ENCODE measurements around the gene GUCY1A1. TPM values are rescaled to one million over a fixed set of nuclear protein-coding genes. Genes with fewer than 3 reads are reported as not detected.

GUCY1A1 gene
- total RNA-seq, 1 experiment from 2014 or later: 0.20 TPM

DNA sequence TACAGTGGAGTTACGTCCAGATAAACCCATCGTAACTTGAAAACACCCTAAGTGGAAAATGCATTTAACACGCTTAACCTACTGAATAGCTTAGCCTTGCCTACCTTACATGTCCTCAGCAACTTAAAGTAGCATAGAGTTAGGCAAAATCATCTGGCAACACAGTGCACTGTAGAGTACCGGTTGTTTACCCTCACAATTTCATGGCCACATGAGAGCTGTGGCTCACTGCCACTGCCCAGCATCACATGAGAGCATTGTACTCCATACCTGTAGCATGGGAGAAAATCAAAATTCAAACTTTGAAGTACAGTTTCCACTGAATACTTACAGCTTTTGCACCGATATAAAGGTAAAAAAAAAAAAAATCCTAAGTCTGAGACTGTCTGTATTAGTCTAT, 40.6 kb downstream of the GUCY1A1 start:
- Mint-ChIP-seq H3K27me3 (ENCODE audit: low read depth) (no peaks in the 10 kb centered on the region), H3K27ac (no peak overlapping the region), H3K36me3 (no peaks in the 10 kb centered on the region), H3K4me1 (peaks cover 9% of the 10 kb centered on the region), H3K9me3 (no peaks in the 10 kb centered on the region), H3K4me3 (no peak overlapping the region)
- ChIA-PET POLR2A (no interaction called here), CTCF (interaction anchor here (0.6 kb wide), 1 partner anchor 31 kb away, joined by 3 read pairs; no protein-coding TSS in a partner anchor)
- DNase-seq (ENCODE audit: low spot score) (no peak), ATAC-seq (no peak)
- TF ChIP-seq RORB (CRISPR knock-in tag; IDR thresholded peaks at IDR 0.05): no peak
- no peak for TF ChIP-seq ZNF121 (CRISPR knock-in tag; IDR thresholded peaks at IDR 0.05)
- TF ChIP-seq, protein P1, sequence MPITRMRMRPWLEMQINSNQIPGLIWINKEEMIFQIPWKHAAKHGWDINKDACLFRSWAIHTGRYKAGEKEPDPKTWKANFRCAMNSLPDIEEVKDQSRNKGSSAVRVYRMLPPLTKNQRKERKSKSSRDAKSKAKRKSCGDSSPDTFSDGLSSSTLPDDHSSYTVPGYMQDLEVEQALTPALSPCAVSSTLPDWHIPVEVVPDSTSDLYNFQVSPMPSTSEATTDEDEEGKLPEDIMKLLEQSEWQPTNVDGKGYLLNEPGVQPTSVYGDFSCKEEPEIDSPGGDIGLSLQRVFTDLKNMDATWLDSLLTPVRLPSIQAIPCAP (CRISPR knock-in tag; IDR thresholded peaks at IDR 0.05): no peak
- TF ChIP-seq CBFB (CRISPR knock-in tag; IDR thresholded peaks at IDR 0.05; ENCODE audit: low read depth): no peak
- TF ChIP-seq, protein P2, sequence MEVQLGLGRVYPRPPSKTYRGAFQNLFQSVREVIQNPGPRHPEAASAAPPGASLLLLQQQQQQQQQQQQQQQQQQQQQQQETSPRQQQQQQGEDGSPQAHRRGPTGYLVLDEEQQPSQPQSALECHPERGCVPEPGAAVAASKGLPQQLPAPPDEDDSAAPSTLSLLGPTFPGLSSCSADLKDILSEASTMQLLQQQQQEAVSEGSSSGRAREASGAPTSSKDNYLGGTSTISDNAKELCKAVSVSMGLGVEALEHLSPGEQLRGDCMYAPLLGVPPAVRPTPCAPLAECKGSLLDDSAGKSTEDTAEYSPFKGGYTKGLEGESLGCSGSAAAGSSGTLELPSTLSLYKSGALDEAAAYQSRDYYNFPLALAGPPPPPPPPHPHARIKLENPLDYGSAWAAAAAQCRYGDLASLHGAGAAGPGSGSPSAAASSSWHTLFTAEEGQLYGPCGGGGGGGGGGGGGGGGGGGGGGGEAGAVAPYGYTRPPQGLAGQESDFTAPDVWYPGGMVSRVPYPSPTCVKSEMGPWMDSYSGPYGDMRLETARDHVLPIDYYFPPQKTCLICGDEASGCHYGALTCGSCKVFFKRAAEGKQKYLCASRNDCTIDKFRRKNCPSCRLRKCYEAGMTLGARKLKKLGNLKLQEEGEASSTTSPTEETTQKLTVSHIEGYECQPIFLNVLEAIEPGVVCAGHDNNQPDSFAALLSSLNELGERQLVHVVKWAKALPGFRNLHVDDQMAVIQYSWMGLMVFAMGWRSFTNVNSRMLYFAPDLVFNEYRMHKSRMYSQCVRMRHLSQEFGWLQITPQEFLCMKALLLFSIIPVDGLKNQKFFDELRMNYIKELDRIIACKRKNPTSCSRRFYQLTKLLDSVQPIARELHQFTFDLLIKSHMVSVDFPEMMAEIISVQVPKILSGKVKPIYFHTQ (CRISPR knock-in tag; IDR thresholded peaks at IDR 0.05): no peak
- TF ChIP-seq, protein P3, sequence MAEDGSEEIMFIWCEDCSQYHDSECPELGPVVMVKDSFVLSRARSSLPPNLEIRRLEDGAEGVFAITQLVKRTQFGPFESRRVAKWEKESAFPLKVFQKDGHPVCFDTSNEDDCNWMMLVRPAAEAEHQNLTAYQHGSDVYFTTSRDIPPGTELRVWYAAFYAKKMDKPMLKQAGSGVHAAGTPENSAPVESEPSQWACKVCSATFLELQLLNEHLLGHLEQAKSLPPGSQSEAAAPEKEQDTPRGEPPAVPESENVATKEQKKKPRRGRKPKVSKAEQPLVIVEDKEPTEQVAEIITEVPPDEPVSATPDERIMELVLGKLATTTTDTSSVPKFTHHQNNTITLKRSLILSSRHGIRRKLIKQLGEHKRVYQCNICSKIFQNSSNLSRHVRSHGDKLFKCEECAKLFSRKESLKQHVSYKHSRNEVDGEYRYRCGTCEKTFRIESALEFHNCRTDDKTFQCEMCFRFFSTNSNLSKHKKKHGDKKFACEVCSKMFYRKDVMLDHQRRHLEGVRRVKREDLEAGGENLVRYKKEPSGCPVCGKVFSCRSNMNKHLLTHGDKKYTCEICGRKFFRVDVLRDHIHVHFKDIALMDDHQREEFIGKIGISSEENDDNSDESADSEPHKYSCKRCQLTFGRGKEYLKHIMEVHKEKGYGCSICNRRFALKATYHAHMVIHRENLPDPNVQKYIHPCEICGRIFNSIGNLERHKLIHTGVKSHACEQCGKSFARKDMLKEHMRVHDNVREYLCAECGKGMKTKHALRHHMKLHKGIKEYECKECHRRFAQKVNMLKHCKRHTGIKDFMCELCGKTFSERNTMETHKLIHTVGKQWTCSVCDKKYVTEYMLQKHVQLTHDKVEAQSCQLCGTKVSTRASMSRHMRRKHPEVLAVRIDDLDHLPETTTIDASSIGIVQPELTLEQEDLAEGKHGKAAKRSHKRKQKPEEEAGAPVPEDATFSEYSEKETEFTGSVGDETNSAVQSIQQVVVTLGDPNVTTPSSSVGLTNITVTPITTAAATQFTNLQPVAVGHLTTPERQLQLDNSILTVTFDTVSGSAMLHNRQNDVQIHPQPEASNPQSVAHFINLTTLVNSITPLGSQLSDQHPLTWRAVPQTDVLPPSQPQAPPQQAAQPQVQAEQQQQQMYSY (CRISPR knock-in tag; IDR thresholded peaks at IDR 0.05): no peak
- TF ChIP-seq NFE2L1 (CRISPR knock-in tag; IDR thresholded peaks at IDR 0.05): no peak
- TF ChIP-seq ZNF423 (CRISPR knock-in tag; IDR thresholded peaks at IDR 0.05): no peak
- TF ChIP-seq, protein P4, sequence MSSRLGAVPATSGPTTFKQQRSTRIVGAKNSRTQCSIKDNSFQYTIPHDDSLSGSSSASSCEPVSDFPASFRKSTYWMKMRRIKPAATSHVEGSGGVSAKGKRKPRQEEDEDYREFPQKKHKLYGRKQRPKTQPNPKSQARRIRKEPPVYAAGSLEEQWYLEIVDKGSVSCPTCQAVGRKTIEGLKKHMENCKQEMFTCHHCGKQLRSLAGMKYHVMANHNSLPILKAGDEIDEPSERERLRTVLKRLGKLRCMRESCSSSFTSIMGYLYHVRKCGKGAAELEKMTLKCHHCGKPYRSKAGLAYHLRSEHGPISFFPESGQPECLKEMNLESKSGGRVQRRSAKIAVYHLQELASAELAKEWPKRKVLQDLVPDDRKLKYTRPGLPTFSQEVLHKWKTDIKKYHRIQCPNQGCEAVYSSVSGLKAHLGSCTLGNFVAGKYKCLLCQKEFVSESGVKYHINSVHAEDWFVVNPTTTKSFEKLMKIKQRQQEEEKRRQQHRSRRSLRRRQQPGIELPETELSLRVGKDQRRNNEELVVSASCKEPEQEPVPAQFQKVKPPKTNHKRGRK (CRISPR knock-in tag; IDR thresholded peaks at IDR 0.05; ENCODE audit: borderline replicate concordance): no peak
- TF ChIP-seq, protein P5, sequence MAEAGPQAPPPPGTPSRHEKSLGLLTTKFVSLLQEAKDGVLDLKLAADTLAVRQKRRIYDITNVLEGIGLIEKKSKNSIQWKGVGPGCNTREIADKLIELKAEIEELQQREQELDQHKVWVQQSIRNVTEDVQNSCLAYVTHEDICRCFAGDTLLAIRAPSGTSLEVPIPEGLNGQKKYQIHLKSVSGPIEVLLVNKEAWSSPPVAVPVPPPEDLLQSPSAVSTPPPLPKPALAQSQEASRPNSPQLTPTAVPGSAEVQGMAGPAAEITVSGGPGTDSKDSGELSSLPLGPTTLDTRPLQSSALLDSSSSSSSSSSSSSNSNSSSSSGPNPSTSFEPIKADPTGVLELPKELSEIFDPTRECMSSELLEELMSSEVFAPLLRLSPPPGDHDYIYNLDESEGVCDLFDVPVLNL (CRISPR knock-in tag; IDR thresholded peaks at IDR 0.05; ENCODE audit: borderline replicate concordance, low read depth): no peak
- TF ChIP-seq, protein P6, sequence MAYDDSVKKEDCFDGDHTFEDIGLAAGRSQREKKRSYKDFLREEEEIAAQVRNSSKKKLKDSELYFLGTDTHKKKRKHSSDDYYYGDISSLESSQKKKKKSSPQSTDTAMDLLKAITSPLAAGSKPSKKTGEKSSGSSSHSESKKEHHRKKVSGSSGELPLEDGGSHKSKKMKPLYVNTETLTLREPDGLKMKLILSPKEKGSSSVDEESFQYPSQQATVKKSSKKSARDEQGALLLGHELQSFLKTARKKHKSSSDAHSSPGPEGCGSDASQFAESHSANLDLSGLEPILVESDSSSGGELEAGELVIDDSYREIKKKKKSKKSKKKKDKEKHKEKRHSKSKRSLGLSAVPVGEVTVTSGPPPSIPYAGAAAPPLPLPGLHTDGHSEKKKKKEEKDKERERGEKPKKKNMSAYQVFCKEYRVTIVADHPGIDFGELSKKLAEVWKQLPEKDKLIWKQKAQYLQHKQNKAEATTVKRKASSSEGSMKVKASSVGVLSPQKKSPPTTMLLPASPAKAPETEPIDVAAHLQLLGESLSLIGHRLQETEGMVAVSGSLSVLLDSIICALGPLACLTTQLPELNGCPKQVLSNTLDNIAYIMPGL (CRISPR knock-in tag; IDR thresholded peaks at IDR 0.05): no peak
- TF ChIP-seq ZNF263 (CRISPR knock-in tag; IDR thresholded peaks at IDR 0.05; ENCODE audit: low read depth): no peak
- TF ChIP-seq NFYB (CRISPR knock-in tag; conservative IDR thresholded peaks at IDR 0.05; ENCODE audit: low read depth): no peak
- TF ChIP-seq, protein P7, sequence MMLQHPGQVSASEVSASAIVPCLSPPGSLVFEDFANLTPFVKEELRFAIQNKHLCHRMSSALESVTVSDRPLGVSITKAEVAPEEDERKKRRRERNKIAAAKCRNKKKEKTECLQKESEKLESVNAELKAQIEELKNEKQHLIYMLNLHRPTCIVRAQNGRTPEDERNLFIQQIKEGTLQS (CRISPR knock-in tag; conservative IDR thresholded peaks at IDR 0.05): no peak
- TF ChIP-seq, protein P8, sequence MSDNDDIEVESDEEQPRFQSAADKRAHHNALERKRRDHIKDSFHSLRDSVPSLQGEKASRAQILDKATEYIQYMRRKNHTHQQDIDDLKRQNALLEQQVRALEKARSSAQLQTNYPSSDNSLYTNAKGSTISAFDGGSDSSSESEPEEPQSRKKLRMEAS (CRISPR knock-in tag; IDR thresholded peaks at IDR 0.05): no peak
- TF ChIP-seq TCF7 (CRISPR knock-in tag; IDR thresholded peaks at IDR 0.05; ENCODE audit: low read depth): no peak
- no peak for TF ChIP-seq JUN (CRISPR knock-in tag; IDR thresholded peaks at IDR 0.05)
- TF ChIP-seq, protein P9, sequence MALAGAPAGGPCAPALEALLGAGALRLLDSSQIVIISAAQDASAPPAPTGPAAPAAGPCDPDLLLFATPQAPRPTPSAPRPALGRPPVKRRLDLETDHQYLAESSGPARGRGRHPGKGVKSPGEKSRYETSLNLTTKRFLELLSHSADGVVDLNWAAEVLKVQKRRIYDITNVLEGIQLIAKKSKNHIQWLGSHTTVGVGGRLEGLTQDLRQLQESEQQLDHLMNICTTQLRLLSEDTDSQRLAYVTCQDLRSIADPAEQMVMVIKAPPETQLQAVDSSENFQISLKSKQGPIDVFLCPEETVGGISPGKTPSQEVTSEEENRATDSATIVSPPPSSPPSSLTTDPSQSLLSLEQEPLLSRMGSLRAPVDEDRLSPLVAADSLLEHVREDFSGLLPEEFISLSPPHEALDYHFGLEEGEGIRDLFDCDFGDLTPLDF (CRISPR knock-in tag; IDR thresholded peaks at IDR 0.05): no peak
- no peak for TF ChIP-seq TEAD4 (CRISPR knock-in tag; IDR thresholded peaks at IDR 0.05)
- TF ChIP-seq ZNF138 (CRISPR knock-in tag; conservative IDR thresholded peaks at IDR 0.05): no peak

Data from WTC11 (cell line).